Embryonic facial prominence (tissue), 1 donor: ENCODE data around the gene SUPT7L.
A peak's percentile ranks its signal among the peaks of the same experiment; 100 is the strongest.
"Not testable (repeated sequence)": the region's sequence is repeated elsewhere in the genome, so short reads cannot be mapped to it uniquely, and the experiment has no call there.

Experiments
- DNase-seq: peaks from one replicate; pipeline ENCODE4 v3.0.0-alpha.2; 2016; ENCODE audit errors: extremely low spot score

Gene SUPT7L

DNA sequence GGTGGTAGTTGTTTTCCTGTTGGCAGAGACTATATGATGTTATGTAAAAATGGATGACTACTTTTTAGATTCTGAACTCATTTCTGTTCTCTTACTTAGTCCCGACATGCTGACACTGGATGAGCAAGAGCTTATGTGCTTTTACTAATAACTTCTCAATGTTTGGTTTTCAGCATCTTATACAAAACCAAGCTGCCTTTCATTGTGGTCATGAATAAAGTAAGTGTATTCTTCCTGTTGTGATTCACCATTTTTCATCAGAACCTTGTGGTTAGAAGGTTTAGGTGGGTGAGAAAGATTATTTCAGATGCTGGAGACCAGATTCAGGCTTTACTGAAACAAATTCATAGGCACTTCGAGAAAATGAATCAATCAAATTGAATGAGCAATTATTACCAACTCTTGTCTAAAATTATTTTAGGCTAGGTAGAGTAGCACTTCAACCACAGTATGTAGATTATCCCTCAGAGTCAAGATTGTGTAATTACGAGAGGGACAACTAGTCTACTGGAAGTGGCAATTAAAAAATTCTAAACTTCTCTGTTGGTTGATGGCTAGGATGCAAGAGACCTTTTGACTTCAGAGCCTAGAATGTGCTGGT, 25.3 kb downstream of the SUPT7L start:
- no peak for DNase-seq

DNA sequence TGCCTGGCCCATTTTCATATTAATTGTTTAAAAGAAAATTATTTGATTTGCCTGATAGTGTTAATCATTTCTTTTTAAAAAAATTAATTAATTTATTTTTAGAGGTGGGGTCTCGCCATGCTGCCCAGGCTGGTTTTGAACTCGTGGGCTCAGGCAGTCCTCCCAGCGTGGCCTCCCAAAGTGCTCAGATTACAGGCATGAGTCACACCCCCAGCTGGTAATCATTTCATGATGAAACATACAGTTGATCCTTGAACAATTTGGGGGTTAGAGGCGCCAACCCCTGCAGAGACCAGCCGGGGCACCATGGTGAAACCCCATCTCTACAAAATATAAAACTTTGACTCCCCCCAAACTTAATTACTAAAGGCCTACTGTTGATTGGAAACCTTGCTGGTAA, 26.6 kb downstream of the SUPT7L start:
- DNase-seq, result no peak

DNA sequence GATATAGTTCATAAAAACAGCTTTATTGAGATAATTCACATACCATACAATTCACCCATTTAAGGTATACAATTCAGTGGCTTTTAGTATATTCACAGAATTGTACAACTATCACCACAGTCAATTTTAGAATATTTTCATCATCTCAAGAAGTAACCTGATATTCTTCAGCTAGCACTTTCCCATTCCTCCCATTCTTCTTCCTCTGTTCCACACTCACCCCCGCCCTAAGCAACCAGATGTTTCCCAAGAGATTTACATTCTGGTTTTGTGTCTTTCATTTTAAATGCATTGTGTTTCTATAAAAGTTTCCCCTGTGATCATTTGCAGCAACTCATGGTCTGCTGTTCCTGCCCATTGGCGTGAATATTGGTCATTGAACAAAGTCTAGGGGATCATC, 29.1 kb downstream of the SUPT7L start:
- DNase-seq, result no peak

DNA sequence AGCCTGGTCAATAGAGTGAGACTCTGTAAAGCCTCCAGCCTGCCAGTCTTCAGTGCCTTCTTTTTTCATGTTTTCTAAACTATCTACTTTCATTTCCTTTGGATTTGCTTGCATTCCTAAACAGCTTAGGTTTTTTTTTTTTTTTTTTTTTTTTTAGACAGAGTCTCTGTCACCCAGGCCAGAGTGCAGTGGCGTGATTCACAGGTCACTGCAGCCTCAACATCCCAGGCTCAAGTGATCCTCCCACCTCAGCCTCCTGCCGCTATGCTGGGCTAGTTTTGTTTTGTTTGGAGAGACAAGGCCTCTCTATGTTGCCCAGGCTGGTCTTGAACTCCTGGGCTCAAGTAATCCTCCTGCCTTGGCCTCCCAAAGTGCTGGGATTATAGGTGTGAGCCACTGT, 33.2 kb downstream of the SUPT7L start:
- not testable (repeated sequence) for DNase-seq

DNA sequence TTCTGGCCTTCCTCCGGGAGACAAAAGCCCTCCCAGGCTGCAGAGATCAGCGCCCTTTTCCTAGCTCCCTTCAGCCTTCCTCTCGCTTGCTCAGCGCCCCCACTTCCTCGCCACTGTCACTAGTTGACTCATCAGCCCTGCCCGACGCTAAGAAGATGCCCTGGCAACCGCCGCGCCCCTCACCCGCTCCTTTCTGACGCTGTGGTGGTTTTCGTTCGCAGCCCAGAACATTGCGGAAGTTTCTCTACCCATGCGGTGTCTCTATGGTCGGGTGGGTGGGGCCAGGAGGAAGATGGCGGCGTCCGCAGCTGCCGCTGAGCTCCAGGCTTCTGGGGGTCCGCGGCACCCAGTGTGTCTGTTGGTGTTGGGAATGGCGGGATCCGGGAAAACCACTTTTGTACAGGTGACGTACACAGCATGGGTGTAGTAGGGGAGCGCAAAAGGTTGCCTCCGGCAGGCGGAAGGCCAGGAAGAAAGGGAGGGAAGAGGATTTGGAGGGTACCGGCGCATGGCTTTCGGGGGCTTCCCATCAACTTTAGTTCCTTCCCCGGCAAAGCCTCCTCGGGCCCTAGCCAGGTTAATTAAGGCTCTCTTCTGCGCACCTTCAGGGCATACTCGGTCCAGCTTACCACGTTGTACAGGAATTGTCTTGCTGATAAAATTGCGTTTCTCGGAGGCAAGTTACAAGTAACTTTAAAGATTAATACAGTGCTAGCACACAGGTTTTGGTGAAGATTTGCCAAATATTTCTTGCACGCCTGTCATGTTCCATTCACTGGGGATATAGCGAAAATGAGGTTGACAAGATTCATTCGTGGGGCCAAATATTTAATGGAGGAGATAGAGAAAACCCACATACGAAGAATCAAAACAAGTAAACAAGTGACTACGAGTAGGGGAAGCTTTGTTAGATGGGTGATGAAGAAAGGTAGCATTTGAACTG, 34.4 kb downstream of the SUPT7L start, which contains the start of the genes CCDC121 and GPN1:
Gene CCDC121, minus strand, starts transcription at position 246 of the 943 bp plus-strand sequence. CDS start 1,213 bp downstream, outside the sequence.
Gene GPN1, plus strand, starts transcription at position 284 of the 943 bp plus-strand sequence. Its CDS starts 9 bp downstream, at position 293.
- peak; percentile 66 for DNase-seq

DNA sequence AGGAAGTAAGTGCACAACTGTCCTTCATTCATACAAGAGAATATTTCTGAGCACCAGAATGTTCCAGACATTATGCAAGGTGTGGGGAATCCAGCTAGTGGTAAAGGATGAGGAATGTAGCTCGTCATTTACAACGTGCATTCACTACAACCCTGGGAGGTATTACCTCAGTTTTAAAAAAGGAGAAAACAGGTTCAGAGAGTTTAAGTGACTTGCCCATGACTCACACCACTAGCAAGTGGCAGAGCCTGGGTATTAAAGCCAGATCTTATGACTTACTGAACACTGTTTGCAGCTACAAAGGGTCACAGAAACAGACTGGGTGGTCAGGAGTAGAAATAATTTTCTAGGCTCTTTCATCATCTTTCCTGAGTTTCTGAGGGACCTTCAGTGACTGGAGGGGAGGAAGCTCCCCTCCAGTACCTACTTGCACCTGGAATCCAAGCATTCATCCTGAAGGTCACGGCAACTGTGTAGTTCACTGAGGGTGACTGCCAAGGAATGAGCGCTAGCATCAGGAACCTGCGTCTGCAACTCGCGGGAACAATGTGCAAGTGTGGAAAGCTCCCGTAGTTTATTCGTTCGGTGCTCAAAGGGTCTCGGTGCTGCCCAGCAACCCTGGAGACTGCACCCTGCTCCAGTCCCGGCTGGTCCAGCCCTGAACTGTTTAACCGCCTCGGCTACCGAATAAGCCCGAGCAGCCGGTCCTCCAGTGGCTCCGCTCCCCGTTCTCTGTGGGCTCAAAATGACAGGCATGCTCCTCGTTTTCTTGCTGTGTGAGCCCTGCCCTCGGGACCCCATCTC, 35.2 kb downstream of the SUPT7L start:
- peak; percentile 7 for DNase-seq

DNA sequence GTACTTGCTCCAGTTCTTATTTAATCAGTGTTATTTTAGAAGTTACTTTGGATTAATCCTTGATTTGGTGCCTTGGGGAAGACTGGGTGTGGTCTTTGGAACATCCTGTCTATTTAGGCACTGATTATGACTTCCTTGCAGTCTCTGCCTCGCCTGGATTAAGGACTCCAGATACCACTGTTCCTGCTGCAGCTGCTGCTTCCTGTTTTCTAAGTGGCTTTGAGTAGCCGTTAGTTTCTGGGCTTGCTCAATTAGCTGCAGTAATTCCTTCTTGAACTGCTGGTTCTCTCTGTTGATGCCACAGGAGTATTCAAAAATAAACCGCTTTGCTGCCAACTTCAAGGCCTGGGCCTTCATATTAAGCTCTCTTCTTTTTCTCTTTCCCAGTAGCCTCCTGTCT, 36.5 kb downstream of the SUPT7L start:
- DNase-seq, result not testable (repeated sequence)

DNA sequence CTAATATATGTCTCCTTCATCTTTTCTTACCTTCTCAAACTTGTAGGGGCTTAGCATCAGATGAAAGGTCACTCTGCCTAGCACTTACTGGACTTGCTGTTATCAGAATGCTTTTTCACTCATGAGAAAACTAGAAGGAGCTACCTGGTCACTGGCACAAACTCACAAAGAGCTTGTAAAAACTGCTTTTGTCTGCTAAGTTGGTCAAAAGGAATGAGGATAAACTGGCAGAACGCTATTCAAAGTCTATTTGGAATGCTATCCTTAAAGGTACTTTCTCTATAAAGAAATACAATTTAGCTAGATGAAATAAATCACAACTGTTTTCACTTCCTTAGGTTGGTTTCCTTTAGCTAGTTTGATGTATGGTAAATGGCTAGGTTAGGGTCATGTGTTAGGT, 37.1 kb downstream of the SUPT7L start:
- DNase-seq, result not testable (repeated sequence)

DNA sequence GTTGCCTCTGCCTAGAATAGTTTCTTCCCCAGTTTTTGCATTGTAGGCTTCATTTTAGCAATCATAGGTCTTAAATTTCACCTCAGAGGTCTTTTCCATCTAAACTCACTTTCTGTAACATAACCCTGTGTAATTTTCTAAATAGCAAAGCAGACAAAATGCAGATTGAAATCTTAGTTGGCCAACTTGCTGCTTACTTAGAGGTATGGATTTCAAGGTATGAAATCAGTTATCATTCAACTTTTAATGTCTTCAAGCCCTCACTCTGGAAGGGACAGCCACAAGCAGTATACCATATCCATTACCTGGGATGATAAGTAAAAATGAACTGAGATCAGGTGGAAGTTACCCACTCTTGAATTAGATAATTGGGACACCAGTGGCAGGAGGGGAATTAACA, 38.5 kb downstream of the SUPT7L start:
- DNase-seq, result no peak

DNA sequence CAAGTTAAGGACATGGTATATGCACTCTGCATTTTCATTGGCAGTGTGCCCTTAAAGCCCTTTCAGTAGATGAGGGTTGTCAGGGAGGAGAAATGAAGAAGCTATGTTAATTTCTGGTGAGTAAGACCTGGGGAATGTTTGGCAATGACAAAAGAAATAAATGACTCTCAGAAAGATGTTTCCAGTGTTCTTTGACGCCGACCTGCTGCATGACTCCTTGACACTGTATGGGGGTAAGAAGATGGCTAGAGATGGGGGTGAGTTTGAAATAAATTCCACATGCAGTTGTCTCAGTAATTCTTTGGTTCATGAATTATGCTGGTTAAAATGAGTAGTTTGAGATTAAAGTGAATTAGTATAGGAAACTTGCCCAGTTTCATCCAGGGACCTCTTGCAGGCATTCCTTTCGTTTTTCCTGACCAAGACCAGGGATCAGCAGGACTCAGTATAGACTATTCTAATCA, 40.5 kb downstream of the SUPT7L start:
- DNase-seq, result no peak

DNA sequence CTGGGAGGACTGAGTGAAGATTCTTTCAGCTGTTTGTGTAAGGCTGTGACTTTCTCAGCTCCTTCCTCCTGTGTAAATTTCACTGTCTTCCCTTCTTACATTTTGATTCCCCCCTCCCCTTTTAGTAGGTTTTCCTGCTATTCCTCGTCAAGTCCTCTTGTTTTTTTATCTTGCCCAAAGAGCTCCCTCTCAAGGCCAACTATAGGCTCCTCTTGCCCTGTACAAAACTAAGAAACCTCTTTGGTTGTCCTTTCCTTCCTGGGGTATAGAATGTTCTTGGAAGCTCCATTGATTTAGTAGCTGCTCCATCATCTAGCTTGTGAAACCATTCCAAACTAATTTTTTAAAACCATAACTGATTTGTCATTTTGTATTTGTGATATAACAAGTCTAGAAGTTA, 41.9 kb downstream of the SUPT7L start:
- DNase-seq, result no peak

DNA sequence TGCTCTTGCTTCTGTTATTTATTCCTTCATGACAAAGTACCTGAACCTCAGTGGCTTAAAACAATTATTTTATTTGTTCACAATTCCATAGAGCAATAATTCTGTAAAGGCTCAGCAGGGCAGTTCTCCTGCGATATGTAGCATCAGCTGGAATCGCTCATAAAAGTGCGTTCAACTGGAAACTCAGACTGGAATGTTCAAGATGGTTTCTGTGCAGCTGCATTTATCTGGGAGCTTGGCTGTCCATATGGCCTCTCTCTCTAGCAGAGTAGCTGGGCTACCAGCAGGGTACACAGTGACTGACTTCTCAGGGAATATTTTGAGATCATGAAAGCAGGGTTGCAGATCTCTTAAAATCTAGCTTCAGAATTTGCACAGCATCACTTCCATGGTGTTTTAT, 48.1 kb downstream of the SUPT7L start:
- no peak for DNase-seq

DNA sequence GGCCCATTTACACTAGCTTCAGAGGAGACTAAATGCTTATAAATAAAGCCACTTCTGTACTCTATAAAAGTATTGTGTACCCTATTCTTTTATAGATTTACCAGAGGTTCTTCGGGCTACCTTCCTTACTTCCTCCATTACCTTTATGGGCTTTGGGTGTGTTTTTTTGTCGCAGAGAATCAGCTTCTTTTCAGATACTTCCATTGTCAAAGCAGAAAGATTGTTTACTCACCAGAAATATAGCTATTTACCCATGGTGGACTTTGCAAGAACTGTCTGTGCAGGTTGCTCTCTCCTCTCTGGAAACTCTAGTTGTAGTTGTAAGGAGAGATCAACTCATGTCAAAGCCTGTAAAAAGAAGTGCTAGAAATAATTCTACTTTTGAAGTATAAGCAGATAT, 49.4 kb downstream of the SUPT7L start:
- no peak for DNase-seq

DNA sequence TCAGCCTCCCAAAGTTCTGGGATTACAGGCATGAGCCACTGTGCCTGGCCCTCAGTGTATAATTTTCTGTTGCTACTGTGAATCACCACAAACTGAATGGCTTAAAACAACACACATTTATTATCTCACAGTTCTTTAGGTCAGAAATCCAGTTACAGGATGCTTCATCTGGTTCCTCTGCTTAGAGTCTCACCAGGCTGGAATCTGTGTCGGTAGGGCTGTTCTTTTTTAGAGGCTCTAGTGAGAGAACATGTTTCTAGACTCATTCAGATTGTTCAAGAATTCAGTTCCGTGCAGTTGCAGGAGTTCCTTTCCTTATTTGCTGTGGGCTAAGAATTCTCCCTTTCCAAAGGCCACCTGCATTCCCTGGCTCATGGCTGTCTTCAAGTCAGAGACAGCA, 56.8 kb downstream of the SUPT7L start:
- DNase-seq, result no peak
